ENCODE results near the gene DDX4.

Gene DDX4

GRCh38 chr5:55829956-55830355 lies 92.1 kb downstream of the DDX4 start:
- DNase-seq: no peak

DNA sequence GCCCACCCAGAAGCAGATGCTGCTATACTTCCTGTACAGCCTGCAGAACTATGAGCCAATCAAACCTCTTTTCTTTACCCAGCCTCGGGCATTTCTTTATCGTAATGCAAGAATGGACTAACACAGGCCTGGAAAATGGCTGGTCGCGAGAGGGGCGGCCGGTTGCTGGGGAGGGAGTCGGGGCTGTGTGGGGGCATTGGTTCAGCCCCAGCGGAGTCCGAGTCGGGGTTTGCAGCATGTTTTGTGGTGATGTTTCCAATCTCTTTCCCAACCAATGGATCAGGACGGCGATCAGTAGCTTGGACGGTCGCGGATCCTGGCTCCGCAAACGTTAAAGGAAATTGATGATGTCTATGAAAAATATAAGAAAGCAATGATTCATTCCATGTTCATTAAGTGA lies 94.6 kb downstream of the DDX4 start:
- no peak for DNase-seq

DNA sequence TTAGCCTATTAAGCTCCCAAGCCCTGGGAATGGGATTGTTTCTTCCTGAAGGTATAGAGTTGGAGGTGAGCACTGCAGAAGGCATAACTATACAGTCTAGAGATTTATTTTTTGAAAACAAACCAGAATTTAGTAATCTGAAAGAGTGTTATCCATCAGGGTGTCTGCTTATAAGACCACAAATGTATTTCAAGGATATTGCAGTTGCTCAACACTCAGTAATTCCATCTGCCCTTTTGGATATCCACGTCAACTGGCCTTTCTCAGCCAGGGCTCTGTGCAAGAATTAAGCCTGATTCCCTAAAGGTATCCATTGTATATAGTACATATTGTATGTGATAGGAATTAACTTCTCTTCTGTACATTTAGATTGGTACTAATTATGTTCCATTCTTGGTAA lies 98.3 kb downstream of the DDX4 start:
- no peak for DNase-seq

GRCh38 chr5:55841976-55842375 lies 104.1 kb downstream of the DDX4 start:
- DNase-seq: no peak

- no peak for DNase-seq
These were observed 110.0 kb downstream of the DDX4 start for GRCh38 chr5:55847837-55848236.

DNA sequence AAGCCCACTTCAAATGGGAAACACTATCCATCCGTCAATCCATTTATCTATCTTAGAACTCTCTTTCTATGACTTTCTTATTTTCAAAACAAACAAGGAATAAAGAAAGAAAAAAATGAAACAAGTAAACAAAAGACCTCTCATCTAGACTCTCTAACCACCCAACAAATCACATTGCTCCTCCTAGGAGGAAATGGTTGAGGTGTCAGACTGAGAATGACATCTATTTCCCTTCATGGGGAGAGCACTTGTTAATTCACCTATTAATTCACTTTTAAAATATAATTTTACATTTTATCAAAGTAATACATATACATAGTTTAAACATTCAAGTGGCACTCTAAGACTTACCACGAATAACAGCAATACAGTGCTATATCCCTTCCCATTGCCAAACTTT lies 110.9 kb downstream of the DDX4 start:
- no peak for DNase-seq

- no peak for DNase-seq
These were observed 113.2 kb downstream of the DDX4 start, which contains the start of gene IL31RA for GRCh38 chr5:55850839-55851674. IL31RA (plus strand) TSS chr5:55851357; CDS start chr5:55851571, 214 bp downstream.

DNA sequence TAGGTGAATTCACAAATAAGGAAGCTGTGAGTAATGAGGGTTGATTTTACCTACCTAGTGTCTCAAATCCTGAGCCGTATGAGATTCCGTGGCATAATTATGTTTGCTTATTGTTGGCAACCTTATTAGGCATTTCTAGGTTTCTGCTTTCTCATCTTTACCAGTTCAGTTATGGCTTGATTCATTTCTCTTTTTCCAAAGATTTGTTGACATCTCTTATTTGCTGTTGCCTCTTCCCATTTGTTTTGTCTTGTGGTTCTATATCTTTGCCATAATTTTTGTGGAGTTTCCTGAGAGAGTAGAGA lies 113.8 kb downstream of the DDX4 start:
- no peak for DNase-seq

DNA sequence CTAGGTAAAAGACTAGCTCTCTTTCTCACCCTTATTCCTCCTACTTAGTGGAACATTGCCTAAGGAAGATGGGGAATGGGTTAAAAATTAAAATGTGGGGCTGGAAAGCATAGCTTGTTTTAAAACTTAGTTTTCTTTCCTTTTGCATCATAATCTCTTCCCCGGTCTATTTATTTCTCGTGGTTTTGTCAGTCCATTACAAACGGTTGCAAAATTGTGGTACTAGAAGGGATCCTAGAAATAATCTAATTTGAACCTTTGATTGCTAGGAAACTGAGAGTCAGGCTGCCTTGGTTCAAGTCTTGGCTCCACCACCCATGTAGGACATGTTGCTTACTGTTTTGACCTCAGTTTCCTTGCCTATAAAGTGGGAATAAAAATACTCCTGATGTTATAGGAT lies 114.6 kb downstream of the DDX4 start:
- DNase-seq: no peak

GRCh38 chr5:55853041-55853670 lies 115.3 kb downstream of the DDX4 start:
- DNase-seq: no peak

DNA sequence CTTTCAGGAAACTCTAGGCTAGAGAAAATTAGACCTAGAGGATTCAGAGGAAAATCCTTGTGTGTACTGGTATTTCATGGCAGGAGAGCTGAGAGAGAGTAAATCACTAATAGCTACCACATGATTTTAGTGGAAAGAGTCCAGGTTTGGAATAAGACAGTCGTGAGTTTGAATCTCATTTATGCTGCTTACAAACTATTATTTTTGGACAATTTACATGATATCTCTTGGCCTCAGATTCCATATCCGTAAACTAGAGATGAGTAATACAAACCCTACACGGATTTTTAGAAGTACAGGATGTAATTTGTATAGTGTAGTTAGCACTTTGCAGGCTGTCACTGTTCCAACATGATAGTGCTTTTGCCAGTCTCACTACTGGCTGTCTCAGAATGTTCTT lies 116.0 kb downstream of the DDX4 start:
- DNase-seq: no peak

DNA sequence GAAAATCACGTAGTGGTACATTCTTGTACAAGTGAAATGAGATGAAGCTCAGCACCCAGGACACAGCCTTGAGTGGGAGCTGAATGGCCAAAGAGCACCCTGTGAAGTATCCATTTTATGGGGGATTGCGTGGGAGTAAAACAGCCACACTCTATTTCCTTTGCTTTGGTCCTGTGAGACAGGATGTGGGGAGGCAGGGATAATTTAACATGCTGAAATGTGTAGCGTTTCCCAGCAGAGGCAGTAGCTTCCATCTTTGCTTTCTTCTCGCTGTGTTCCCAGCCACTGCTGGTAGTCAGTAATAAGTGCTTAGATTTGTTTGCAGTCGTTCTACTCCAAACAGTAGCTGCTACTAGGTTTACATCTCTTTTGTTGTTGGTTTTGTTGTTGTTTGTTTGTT lies 117.6 kb downstream of the DDX4 start:
- DNase-seq: no peak

GRCh38 chr5:55856516-55857246 lies 118.8 kb downstream of the DDX4 start:
- no peak for DNase-seq

GRCh38 chr5:55857247-55857640 lies 119.4 kb downstream of the DDX4 start:
- no peak for DNase-seq

- DNase-seq: no peak
These were observed 120.2 kb downstream of the DDX4 start for GRCh38 chr5:55858104-55858503.

- DNase-seq: no peak
These were observed 122.4 kb downstream of the DDX4 start for GRCh38 chr5:55860288-55860687.

GRCh38 chr5:55860709-55861108 lies 122.8 kb downstream of the DDX4 start:
- no peak for DNase-seq

DNA sequence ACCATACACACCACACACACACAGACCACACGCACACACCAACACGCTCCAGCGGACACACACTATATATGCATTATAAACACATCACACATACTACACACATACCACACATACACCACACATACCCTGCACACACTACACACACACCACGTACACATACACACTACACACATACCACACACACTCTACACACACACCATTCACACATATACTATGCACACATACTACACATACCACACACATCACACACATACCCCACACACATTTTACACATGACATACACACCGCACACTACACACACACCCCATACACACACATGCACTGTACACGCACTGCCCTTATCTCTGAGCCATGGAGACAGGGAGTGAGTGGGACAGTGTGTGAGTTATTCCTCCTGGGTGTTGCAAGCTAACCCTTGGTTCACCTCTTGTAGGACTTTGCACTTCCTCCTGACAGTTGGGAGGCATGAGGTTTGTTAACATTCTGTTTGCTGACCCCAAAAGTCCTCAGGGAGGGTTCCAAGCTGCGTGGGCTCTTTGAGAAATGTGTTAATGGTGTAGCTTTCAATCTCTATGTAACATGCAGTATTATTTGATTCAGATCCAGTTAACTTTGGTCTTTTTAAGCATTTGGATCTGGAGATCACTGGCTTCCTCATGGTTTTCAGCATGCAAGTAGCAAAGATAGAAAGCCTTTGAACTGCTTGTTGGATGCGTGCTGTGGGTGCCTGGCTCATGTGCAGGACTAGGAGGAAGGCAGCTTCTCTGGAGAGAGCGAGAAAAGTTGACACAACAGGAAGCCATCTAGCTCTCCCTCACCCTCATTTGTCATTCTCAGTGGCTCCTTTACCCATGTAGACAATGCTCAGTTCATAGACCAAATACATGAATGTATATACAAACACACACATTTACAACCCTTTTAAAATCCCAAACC lies 127.0 kb downstream of the DDX4 start:
- DNase-seq: no peak

DNA sequence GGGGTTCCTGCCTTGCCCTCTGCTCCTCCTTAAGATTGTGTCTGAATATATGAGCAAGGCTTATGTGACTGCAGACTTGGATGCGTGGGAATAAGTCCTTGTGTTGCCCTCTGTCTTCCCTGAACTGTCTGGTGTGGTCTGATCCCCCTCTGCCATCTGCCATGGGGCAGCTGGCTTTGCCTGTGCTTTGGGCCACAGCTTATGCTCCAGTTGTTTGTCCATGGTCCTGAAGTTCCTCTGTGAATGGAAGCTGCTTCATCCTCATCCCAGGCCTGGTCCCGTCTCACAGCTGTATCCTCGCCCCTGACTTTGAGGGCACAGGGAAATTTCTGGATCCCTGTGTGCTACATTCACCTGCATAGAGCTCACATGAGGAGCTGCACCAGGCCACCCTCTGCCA lies 128.0 kb downstream of the DDX4 start:
- no peak for DNase-seq

DNA sequence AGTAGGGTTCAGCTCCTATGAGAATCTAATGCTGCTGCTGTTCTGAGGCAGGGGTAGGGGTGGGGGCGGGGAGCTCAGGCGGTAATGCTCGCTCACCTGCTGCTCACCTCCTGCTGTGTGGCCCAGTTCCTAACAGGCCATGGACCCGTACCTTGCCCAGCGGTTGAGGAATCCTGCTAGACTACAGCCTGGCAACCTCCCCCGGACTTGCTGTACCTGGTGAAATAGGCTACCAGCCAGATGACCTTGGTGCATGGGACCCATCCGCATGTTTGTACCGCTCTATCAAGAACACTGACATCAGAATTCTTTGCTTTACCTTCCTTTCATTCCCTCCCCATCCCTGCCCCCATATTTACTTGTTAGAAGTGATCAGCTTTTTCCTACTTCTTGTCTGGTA lies 128.6 kb downstream of the DDX4 start:
- DNase-seq: no peak
